ENCODE measurements around the gene GPR50.

GRCh38 chrX:151226941-151227340 is 50.6 kb downstream of the GPR50 start:
- TF ChIP-seq CTCF (IDR thresholded peaks at IDR 0.05) = no peak
- TF ChIP-seq EZH2 (IDR thresholded peaks at IDR 0.05; ENCODE audit: borderline replicate concordance, insufficient read depth, low read depth, low read length, poor library complexity, severe bottlenecking) = no peak

Measured in B cell (primary cell).